ENCODE results near the gene ORAI3.
"Not testable (repeated sequence)": the region's sequence is repeated elsewhere in the genome, so short reads cannot be mapped to it uniquely, and the experiment has no call there.

Gene ORAI3

GRCh38 chr16:30929167-30929566 is 19.7 kb upstream of the ORAI3 start:
- Histone ChIP-seq H3K27ac (no peak overlapping the region), H3K4me3 (ENCODE audit: low read depth, low read length) (no peak overlapping the region), H3K36me3 (peaks cover 43% of the 10 kb centered on the region), H3K27me3 (ENCODE audit: insufficient read depth, low read depth, severe bottlenecking) (no peaks in the 10 kb centered on the region), H3K9me3 (ENCODE audit: severe bottlenecking) (no peaks in the 10 kb centered on the region)
- TF ChIP-seq, protein P1, sequence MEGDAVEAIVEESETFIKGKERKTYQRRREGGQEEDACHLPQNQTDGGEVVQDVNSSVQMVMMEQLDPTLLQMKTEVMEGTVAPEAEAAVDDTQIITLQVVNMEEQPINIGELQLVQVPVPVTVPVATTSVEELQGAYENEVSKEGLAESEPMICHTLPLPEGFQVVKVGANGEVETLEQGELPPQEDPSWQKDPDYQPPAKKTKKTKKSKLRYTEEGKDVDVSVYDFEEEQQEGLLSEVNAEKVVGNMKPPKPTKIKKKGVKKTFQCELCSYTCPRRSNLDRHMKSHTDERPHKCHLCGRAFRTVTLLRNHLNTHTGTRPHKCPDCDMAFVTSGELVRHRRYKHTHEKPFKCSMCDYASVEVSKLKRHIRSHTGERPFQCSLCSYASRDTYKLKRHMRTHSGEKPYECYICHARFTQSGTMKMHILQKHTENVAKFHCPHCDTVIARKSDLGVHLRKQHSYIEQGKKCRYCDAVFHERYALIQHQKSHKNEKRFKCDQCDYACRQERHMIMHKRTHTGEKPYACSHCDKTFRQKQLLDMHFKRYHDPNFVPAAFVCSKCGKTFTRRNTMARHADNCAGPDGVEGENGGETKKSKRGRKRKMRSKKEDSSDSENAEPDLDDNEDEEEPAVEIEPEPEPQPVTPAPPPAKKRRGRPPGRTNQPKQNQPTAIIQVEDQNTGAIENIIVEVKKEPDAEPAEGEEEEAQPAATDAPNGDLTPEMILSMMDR (IDR thresholded peaks at IDR 0.05; ENCODE audit: low read depth, low read length) = no peak
- no peak for DNase-seq

DNA sequence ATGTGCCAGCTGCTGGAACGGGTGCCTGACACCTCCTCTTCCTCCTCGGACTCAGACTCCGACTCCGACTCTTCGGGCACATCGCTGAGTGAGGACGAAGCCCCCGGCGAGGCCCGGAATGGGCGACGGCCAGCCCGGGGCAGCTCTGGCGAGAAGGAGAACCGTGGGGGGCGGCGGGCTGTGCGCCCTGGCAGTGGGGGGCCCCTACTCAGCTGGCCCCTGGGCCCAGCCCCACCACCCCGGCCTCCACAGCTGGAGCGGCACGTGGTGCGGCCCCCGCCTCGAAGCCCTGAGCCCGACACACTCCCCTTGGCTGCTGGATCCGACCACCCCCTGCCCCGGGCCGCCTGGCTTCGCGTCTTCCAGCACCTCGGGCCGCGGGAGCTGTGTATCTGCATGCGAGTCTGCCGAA is 18.7 kb upstream of the ORAI3 start:
- no peak overlapping the region for H3K4me3 ChIP-seq (ENCODE audit: low read depth, low read length)
- TF ChIP-seq, protein P1 (IDR thresholded peaks at IDR 0.05; ENCODE audit: low read depth, low read length) = no peak
- DNase-seq = no peak
- H3K9me3 ChIP-seq (ENCODE audit: severe bottlenecking) = no peaks in the 10 kb centered on the region
- peaks cover 43% of the 10 kb centered on the region for H3K36me3 ChIP-seq
- H3K27ac ChIP-seq = no peak overlapping the region
- H3K27me3 ChIP-seq (ENCODE audit: insufficient read depth, low read depth, severe bottlenecking) = no peaks in the 10 kb centered on the region

GRCh38 chr16:30931068-30931650 is 17.7 kb upstream of the ORAI3 start:
- no peaks in the 10 kb centered on the region for H3K27me3 ChIP-seq (ENCODE audit: insufficient read depth, low read depth, severe bottlenecking)
- DNase-seq = no peak
- H3K27ac ChIP-seq = no peak overlapping the region
- no peaks in the 10 kb centered on the region for H3K9me3 ChIP-seq (ENCODE audit: severe bottlenecking)
- H3K36me3 ChIP-seq = peaks cover 39% of the 10 kb centered on the region
- no peak overlapping the region for H3K4me3 ChIP-seq (ENCODE audit: low read depth, low read length)
- TF ChIP-seq, protein P1 (IDR thresholded peaks at IDR 0.05; ENCODE audit: low read depth, low read length) = no peak

- peak; percentile 72 for DNase-seq
- TF ChIP-seq, protein P1 (IDR thresholded peaks at IDR 0.05; ENCODE audit: low read depth, low read length) = peak; percentile 86
- H3K4me3 ChIP-seq (ENCODE audit: low read depth, low read length) = no peak overlapping the region
- peaks cover 24% of the 10 kb centered on the region for H3K36me3 ChIP-seq
- H3K27ac ChIP-seq = no peak overlapping the region
- no peaks in the 10 kb centered on the region for H3K9me3 ChIP-seq (ENCODE audit: severe bottlenecking)
- no peaks in the 10 kb centered on the region for H3K27me3 ChIP-seq (ENCODE audit: insufficient read depth, low read depth, severe bottlenecking)
Observed at GRCh38 chr16:30934827-30935557, 13.9 kb upstream of the ORAI3 start.

GRCh38 chr16:30937692-30938091 is 11.2 kb upstream of the ORAI3 start:
- peaks cover 11% of the 10 kb centered on the region for H3K36me3 ChIP-seq
- TF ChIP-seq, protein P1 (IDR thresholded peaks at IDR 0.05; ENCODE audit: low read depth, low read length) = no peak

GRCh38 chr16:30939571-30939970 is 9.3 kb upstream of the ORAI3 start:
- not testable (repeated sequence) for H3K27ac ChIP-seq; H3K9me3 ChIP-seq (ENCODE audit: severe bottlenecking); H3K4me3 ChIP-seq (ENCODE audit: low read depth, low read length); DNase-seq; H3K27me3 ChIP-seq (ENCODE audit: insufficient read depth, low read depth, severe bottlenecking)
- peaks cover 24% of the 10 kb centered on the region for H3K36me3 ChIP-seq

More at GRCh38 chr16:30937692-30938091, 11.2 kb upstream of the ORAI3 start:
- no peak for DNase-seq
- Histone ChIP-seq H3K27me3 (ENCODE audit: insufficient read depth, low read depth, severe bottlenecking) (no peaks in the 10 kb centered on the region), H3K27ac (no peak overlapping the region), H3K4me3 (ENCODE audit: low read depth, low read length) (no peak overlapping the region), H3K9me3 (ENCODE audit: severe bottlenecking) (no peaks in the 10 kb centered on the region)

All from WERI-Rb-1 (cell line).